Bronchial epithelial cell (primary cell): ENCODE results near the gene PLCD3. TPM values are rescaled to one million over a fixed set of nuclear protein-coding genes. Genes with fewer than 3 reads are reported as not detected.

Experiments
- DNase-seq: peaks from one replicate; pipeline ENCODE4 v3.0.0-alpha.2; 2010; ENCODE audit warnings: low read depth
- FAIRE-seq: peaks from 2 replicates; lab custom pipeline; 2011; peaks lifted over from hg19 to GRCh38; lab: Jason Lieb, UNC
- H3K27me3 ChIP-seq: 2 replicates; pipeline ENCODE4 v1.5.1; 2011; ENCODE audit warnings: low read length; ENCODE audit not compliant: control insufficient read depth, insufficient read depth
- H3K36me3 ChIP-seq: 2 replicates; pipeline ENCODE4 v1.5.1; 2011; ENCODE audit warnings: low read length; ENCODE audit not compliant: control insufficient read depth, insufficient read depth
- H3K4me3 ChIP-seq: 2 replicates; pipeline ENCODE4 v1.5.1; 2011; ENCODE audit warnings: mild to moderate bottlenecking, low read depth, low read length, control low read depth
- CTCF ChIP-seq: IDR thresholded peaks from 2 replicates; pipeline ENCODE4 v1.5.1; 2011; ENCODE audit warnings: mild to moderate bottlenecking, moderate library complexity, low read length, control low read depth, inconsistent platforms; ENCODE audit not compliant: insufficient read depth, severe bottlenecking
- total RNA-seq: library from RNA; depleted of rRNA; stranded (reverse); fragments of >200 nt; gene quantifications from 2 replicates; pipeline ENCODE4 v1.2.1, GENCODE V29; 2014

PLCD3 gene
- 33.9 and 44.0 TPM in 2 replicates for total RNA-seq

DNA sequence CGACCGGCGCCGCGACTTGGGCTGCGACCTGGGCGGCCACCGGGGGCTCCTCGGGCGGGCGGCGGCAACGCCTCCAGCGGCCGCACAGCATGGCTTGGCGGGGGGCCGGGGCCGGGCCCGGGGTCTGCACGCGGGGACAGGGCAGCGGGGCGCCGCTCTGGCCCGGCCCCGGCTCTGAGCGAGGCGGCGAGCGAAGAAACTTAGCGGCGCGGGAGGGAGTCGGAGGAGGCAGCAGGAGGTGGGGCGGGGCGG, at the start of gene PLCD3:
PLCD3 (minus strand) TSS at position 196 of the 252 bp plus-strand sequence; CDS start at position 91, 105 bp downstream.
- no peak for DNase-seq
- Histone ChIP-seq H3K27me3 (no peaks in the 10 kb centered on the region), H3K4me3 (peak within 1 kb of the TSS; percentile 86), H3K36me3 (no peaks in the 10 kb centered on the region)
- TF ChIP-seq CTCF: no peak
- no peak for FAIRE-seq

DNA sequence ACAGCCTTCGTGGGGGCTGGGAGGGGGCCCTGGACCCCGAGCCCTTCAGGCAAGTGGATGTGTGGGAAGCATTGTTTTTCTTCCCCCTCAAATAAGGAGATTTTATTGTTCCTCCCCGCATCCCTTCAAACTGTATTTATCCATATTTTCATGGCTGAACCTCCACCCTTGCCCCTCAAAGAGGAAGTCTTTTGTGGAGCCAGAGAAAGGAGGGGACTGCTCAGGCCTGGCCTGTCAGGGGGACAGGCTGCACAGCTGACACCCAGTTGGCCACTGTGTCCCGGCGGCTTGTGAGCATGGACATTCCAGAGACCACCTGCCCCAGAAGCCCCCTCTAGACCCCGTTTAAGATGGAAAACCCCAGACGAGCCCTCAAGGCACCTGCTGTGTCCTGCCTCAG, 45.2 kb upstream of the PLCD3 start:
- no peak overlapping the region for H3K4me3 ChIP-seq
- H3K36me3 ChIP-seq: no peaks in the 10 kb centered on the region
- TF ChIP-seq CTCF: no peak

DNA sequence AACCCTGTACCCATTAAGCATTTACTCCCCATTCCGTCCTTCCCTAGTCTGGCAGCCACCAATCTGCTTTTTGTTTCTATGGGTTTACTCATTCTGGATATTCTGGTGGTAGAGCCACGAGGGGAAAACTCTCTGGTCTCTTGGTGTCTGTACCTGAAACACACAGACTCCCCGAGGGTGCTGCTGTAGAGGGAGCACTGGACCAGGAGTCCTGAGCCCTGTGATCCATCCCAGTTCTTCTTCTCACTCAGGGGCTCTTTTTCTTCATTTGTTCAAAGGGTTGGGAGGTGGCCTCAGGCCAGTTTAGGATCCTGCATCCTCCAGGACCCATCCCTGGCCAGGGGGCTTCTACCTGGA, 43.4 kb upstream of the PLCD3 start:
- no peak overlapping the region for H3K4me3 ChIP-seq
- no peak for FAIRE-seq

More for the DNA sequence above, 45.2 kb upstream of the PLCD3 start:
- DNase-seq (no peak), FAIRE-seq (no peak)
- no peaks in the 10 kb centered on the region for H3K27me3 ChIP-seq

GRCh38 chr17:45172541-45173286, 40.4 kb upstream of the PLCD3 start:
- peak; percentile 37 for TF ChIP-seq CTCF
- no peak for FAIRE-seq
- Histone ChIP-seq H3K36me3 (no peaks in the 10 kb centered on the region), H3K27me3 (no peaks in the 10 kb centered on the region), H3K4me3 (peak overlapping the region; percentile 46)
- DNase-seq: peak; percentile 83

More for the DNA sequence above, 43.4 kb upstream of the PLCD3 start:
- H3K27me3 ChIP-seq: no peaks in the 10 kb centered on the region
- H3K36me3 ChIP-seq: no peaks in the 10 kb centered on the region
- no peak for DNase-seq
- no peak for TF ChIP-seq CTCF

- Histone ChIP-seq H3K4me3 (peak overlapping the region; percentile 46), H3K36me3 (no peaks in the 10 kb centered on the region), H3K27me3 (no peaks in the 10 kb centered on the region)
- peak; percentile 3 for TF ChIP-seq CTCF
- no peak for FAIRE-seq
- DNase-seq: no peak
These were observed 39.9 kb upstream of the PLCD3 start for GRCh38 chr17:45172232-45172540.
